ENCODE data around the gene ZNF576.

The ZNF576 gene

DNA sequence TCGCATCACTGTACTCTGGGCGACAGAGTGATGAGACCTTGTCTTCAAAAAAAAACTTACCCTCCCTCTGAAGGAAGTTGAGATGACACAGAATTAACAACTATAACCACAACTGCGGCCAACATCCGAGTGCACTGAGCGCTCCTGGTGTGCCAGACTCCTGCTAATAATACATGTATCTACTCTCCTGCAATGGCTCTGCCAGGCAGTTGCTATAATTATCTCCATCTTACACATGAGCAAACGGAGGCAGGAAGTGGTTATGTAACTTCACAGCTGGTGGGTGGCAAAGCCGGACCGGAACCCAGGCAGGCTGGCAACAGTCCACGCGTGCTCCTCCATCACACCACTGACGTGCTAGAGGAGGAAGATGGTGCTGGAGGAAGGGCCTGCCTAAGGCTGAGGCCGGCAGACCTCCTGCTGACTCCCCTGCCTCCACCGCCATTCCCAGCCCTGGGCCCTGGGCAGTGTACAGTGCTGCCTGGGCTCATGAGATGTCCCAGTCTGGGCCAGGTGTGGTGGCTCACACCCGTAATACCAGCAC is 33.6 kb upstream of the ZNF576 start:
- Histone ChIP-seq H2BK12ac (ENCODE audit: low read length) (no peak overlapping the region), H3K4me3 (ENCODE audit: low read length in 2 of 2) (peak overlapping the region in 1 of 2 donors; percentile 51), H3K14ac (ENCODE audit: low read length) (peak overlapping the region; percentile 89), H3K27ac (replicated peaks; ENCODE audit: low read length) (no peak overlapping the region), H2AFZ (ENCODE audit: low read length) (no peak overlapping the region), H2BK120ac (ENCODE audit: low read depth, low read length) (no peak overlapping the region), H3K36me3 (replicated peaks in 1 of 2; ENCODE audit: control insufficient read depth in 2 of 2, insufficient read depth in 2 of 2, low read length in 2 of 2) (peaks cover 25 to 63% of the 10 kb centered on the region in 2 donors), H3K4ac (ENCODE audit: low read length) (no peak overlapping the region), H4K91ac (ENCODE audit: low read depth, low read length, poor library complexity) (no peak overlapping the region), H3K27me3 (ENCODE audit: control insufficient read depth in 3 of 3, insufficient read depth in 3 of 3, low read depth in 1 of 3, low read length in 3 of 3) (no peaks in the 10 kb centered on the region), H3K4me2 (ENCODE audit: insufficient read depth, low read length, poor library complexity, severe bottlenecking) (no peak overlapping the region), H2BK15ac (ENCODE audit: low read length) (no peak overlapping the region), H3K9ac (ENCODE audit: low read depth, low read length, poor library complexity) (peak overlapping the region; percentile 44), H3K9me3 (replicated peaks in 1 of 2; ENCODE audit: control insufficient read depth in 2 of 2, insufficient read depth in 1 of 2, low read depth in 1 of 2, low read length in 2 of 2) (no peaks in the 10 kb centered on the region), H3K23ac (ENCODE audit: low read depth, low read length, poor library complexity) (peak overlapping the region; percentile 80), H4K8ac (ENCODE audit: low read depth, low read length) (no peak overlapping the region), H3K18ac (ENCODE audit: low read length) (peak overlapping the region; percentile 17), H3K4me1 (ENCODE audit: control insufficient read depth in 2 of 2, insufficient read depth in 1 of 2, low read depth in 1 of 2, low read length in 2 of 2) (no peaks in the 10 kb centered on the region), H3K79me1 (ENCODE audit: low read depth, low read length) (peaks cover 6% of the 10 kb centered on the region), H2BK5ac (ENCODE audit: low read length) (no peak overlapping the region), H2AK5ac (ENCODE audit: low read depth, low read length) (no peak overlapping the region)
- DNase-seq (ENCODE audit: low spot score), result no peak
- WGBS, 2 donors (ENCODE audit: extremely low coverage in 2 of 2, insufficient read length in 2 of 2, insufficient replicate concordance in 1 of 2), result no CpG with 5 or more reads among the region's 14 CpGs

DNA sequence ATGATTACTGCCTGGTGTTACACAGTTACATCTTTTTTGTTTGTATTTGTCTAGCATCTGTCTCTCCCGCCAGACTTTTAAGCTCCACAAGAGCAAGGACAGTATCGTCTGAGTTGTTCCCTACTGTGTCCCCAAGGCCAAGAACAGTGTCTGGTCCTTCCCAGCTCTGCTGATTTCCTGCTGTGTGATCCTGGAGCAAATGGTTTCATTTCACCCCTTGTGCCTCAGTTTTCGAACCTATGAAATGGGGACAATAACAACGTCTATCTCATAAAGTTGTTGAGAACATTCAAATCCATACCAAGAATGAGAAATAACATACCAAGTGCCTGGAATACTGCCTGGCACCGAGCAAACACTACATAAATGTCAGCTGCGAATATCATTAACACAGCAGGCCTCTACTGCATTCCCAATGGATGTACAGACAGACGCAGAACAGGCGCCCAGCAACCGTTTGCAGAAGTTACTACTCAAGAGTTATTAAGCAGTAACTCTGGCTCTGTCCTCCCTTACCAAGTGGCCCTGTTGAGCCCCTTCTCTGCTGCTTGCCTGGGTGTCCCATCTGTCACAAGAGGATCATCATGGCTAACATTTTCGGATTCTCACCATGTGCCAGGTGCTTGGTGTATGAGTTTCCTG is 32.5 kb upstream of the ZNF576 start:
- Histone ChIP-seq H2AK5ac (ENCODE audit: low read depth, low read length) (no peak overlapping the region), H3K18ac (ENCODE audit: low read length) (no peak overlapping the region), H3K23ac (ENCODE audit: low read depth, low read length, poor library complexity) (no peak overlapping the region), H2BK5ac (ENCODE audit: low read length) (no peak overlapping the region), H4K8ac (ENCODE audit: low read depth, low read length) (no peak overlapping the region), H3K4me1 (ENCODE audit: control insufficient read depth in 2 of 2, insufficient read depth in 1 of 2, low read depth in 1 of 2, low read length in 2 of 2) (no peaks in the 10 kb centered on the region), H3K4me2 (ENCODE audit: insufficient read depth, low read length, poor library complexity, severe bottlenecking) (no peak overlapping the region), H2BK15ac (ENCODE audit: low read length) (no peak overlapping the region), H3K27me3 (ENCODE audit: control insufficient read depth in 3 of 3, insufficient read depth in 3 of 3, low read depth in 1 of 3, low read length in 3 of 3) (no peaks in the 10 kb centered on the region), H2AFZ (ENCODE audit: low read length) (no peak overlapping the region), H3K14ac (ENCODE audit: low read length) (no peak overlapping the region), H3K79me1 (ENCODE audit: low read depth, low read length) (peaks cover 6% of the 10 kb centered on the region), H4K91ac (ENCODE audit: low read depth, low read length, poor library complexity) (no peak overlapping the region), H3K36me3 (replicated peaks in 1 of 2; ENCODE audit: control insufficient read depth in 2 of 2, insufficient read depth in 2 of 2, low read length in 2 of 2) (peaks cover 23 to 62% of the 10 kb centered on the region in 2 donors), H3K4ac (ENCODE audit: low read length) (no peak overlapping the region), H2BK120ac (ENCODE audit: low read depth, low read length) (no peak overlapping the region), H3K4me3 (ENCODE audit: low read length in 2 of 2) (no peak overlapping the region), H2BK12ac (ENCODE audit: low read length) (no peak overlapping the region), H3K27ac (replicated peaks; ENCODE audit: low read length) (no peak overlapping the region), H3K9ac (ENCODE audit: low read depth, low read length, poor library complexity) (no peak overlapping the region), H3K9me3 (replicated peaks in 1 of 2; ENCODE audit: control insufficient read depth in 2 of 2, insufficient read depth in 1 of 2, low read depth in 1 of 2, low read length in 2 of 2) (no peaks in the 10 kb centered on the region)
- WGBS, 2 donors (ENCODE audit: extremely low coverage in 2 of 2, insufficient read length in 2 of 2, insufficient replicate concordance in 1 of 2), result no CpG with 5 or more reads among the region's 10 CpGs
- no peak for DNase-seq (ENCODE audit: low spot score)

DNA sequence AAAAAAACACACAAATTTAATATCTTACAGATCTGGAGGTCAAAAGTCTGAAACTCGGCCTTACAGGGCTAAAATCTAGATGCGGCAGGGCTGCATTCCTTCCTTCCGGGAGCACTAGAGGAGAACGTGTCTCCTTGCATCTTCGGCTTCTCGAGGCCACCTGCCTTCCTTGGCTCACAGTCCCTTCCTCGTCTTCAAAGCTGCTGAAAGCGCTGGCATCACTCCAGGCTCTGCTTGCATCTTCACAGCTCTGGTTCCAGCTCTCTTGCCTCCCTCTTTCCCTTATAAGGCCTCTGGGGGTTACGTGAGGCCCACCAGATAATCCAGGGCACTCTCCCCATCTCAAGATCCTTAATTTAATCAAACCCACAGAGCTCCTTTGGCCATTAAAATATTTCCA is 31.6 kb upstream of the ZNF576 start:
- Histone ChIP-seq H3K79me1 (ENCODE audit: low read depth, low read length) (peaks cover 6% of the 10 kb centered on the region), H3K14ac (ENCODE audit: low read length) (no peak overlapping the region), H2BK5ac (ENCODE audit: low read length) (no peak overlapping the region), H3K36me3 (replicated peaks in 1 of 2; ENCODE audit: control insufficient read depth in 2 of 2, insufficient read depth in 2 of 2, low read length in 2 of 2) (peaks cover 24 to 61% of the 10 kb centered on the region in 2 donors), H2BK12ac (ENCODE audit: low read length) (no peak overlapping the region), H3K4me2 (ENCODE audit: insufficient read depth, low read length, poor library complexity, severe bottlenecking) (no peak overlapping the region), H3K9me3 (replicated peaks in 1 of 2; ENCODE audit: control insufficient read depth in 2 of 2, insufficient read depth in 1 of 2, low read depth in 1 of 2, low read length in 2 of 2) (no peaks in the 10 kb centered on the region), H2AFZ (ENCODE audit: low read length) (no peak overlapping the region), H2BK15ac (ENCODE audit: low read length) (no peak overlapping the region), H4K8ac (ENCODE audit: low read depth, low read length) (no peak overlapping the region), H2AK5ac (ENCODE audit: low read depth, low read length) (no peak overlapping the region), H3K18ac (ENCODE audit: low read length) (no peak overlapping the region), H3K4me3 (ENCODE audit: low read length in 2 of 2) (no peak overlapping the region), H3K27ac (replicated peaks; ENCODE audit: low read length) (no peak overlapping the region), H2BK120ac (ENCODE audit: low read depth, low read length) (no peak overlapping the region), H3K4me1 (ENCODE audit: control insufficient read depth in 2 of 2, insufficient read depth in 1 of 2, low read depth in 1 of 2, low read length in 2 of 2) (no peaks in the 10 kb centered on the region), H3K27me3 (ENCODE audit: control insufficient read depth in 3 of 3, insufficient read depth in 3 of 3, low read depth in 1 of 3, low read length in 3 of 3) (no peaks in the 10 kb centered on the region), H3K23ac (ENCODE audit: low read depth, low read length, poor library complexity) (no peak overlapping the region), H3K4ac (ENCODE audit: low read length) (no peak overlapping the region), H4K91ac (ENCODE audit: low read depth, low read length, poor library complexity) (no peak overlapping the region), H3K9ac (ENCODE audit: low read depth, low read length, poor library complexity) (no peak overlapping the region)
- no CpG with 5 or more reads among the region's 9 CpGs for WGBS, 2 donors (ENCODE audit: extremely low coverage in 2 of 2, insufficient read length in 2 of 2, insufficient replicate concordance in 1 of 2)
- no peak for DNase-seq (ENCODE audit: low spot score)

DNA sequence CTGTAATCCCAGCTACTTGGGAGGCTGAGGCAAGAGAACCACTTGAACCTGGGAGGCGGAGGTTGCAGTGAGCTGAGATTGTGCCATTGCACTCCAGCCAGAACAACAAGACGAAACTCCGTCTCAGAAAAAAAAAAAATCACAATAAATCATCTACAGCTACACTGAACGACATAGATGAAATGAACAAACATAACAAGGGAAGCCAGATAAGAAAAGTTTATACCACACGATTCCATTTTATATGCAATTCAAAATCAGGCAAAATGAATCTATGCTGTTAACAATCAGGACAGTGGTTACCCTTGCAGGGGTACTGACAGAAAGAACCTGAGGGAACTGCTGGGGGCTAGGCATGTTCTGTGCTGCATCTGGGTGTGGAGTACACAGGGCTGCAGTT is 26.7 kb upstream of the ZNF576 start:
- no CpG with 5 or more reads among the region's 5 CpGs for WGBS, 2 donors (ENCODE audit: extremely low coverage in 2 of 2, insufficient read length in 2 of 2, insufficient replicate concordance in 1 of 2)
- H2BK5ac ChIP-seq (ENCODE audit: low read length), result no peak overlapping the region
- H2BK120ac ChIP-seq (ENCODE audit: low read depth, low read length), result no peak overlapping the region
- DNase-seq (ENCODE audit: low spot score), result no peak
- H3K27me3 ChIP-seq (ENCODE audit: control insufficient read depth in 3 of 3, insufficient read depth in 3 of 3, low read depth in 1 of 3, low read length in 3 of 3), result no peaks in the 10 kb centered on the region
- H3K4me3 ChIP-seq (ENCODE audit: low read length in 2 of 2), result no peak overlapping the region
- no peak overlapping the region for H3K23ac ChIP-seq (ENCODE audit: low read depth, low read length, poor library complexity)
- H3K27ac ChIP-seq (replicated peaks; ENCODE audit: low read length), result no peak overlapping the region
- H3K18ac ChIP-seq (ENCODE audit: low read length), result no peak overlapping the region
- no peak overlapping the region for H2AFZ ChIP-seq (ENCODE audit: low read length)
- no peak overlapping the region for H3K9ac ChIP-seq (ENCODE audit: low read depth, low read length, poor library complexity)
- H3K4ac ChIP-seq (ENCODE audit: low read length), result no peak overlapping the region
- H3K4me2 ChIP-seq (ENCODE audit: insufficient read depth, low read length, poor library complexity, severe bottlenecking), result no peak overlapping the region
- no peak overlapping the region for H2AK5ac ChIP-seq (ENCODE audit: low read depth, low read length)
- no peak overlapping the region for H4K91ac ChIP-seq (ENCODE audit: low read depth, low read length, poor library complexity)
- peaks cover 3% of the 10 kb centered on the region in 2 donors for H3K4me1 ChIP-seq (ENCODE audit: control insufficient read depth in 2 of 2, insufficient read depth in 1 of 2, low read depth in 1 of 2, low read length in 2 of 2)
- H3K14ac ChIP-seq (ENCODE audit: low read length), result no peak overlapping the region
- H4K8ac ChIP-seq (ENCODE audit: low read depth, low read length), result no peak overlapping the region
- no peaks in the 10 kb centered on the region for H3K9me3 ChIP-seq (replicated peaks in 1 of 2; ENCODE audit: control insufficient read depth in 2 of 2, insufficient read depth in 1 of 2, low read depth in 1 of 2, low read length in 2 of 2)
- H3K79me1 ChIP-seq (ENCODE audit: low read depth, low read length), result peaks cover 3% of the 10 kb centered on the region
- H2BK15ac ChIP-seq (ENCODE audit: low read length), result no peak overlapping the region
- H3K36me3 ChIP-seq (replicated peaks in 1 of 2; ENCODE audit: control insufficient read depth in 2 of 2, insufficient read depth in 2 of 2, low read length in 2 of 2), result peaks cover 6 to 60% of the 10 kb centered on the region in 2 donors
- H2BK12ac ChIP-seq (ENCODE audit: low read length), result no peak overlapping the region
